ENCODE measurements around the gene SNAP29.
"Not testable (repeated sequence)": the region's sequence is repeated elsewhere in the genome, so short reads cannot be mapped to it uniquely, and the experiment has no call there.

SNAP29 gene

DNA sequence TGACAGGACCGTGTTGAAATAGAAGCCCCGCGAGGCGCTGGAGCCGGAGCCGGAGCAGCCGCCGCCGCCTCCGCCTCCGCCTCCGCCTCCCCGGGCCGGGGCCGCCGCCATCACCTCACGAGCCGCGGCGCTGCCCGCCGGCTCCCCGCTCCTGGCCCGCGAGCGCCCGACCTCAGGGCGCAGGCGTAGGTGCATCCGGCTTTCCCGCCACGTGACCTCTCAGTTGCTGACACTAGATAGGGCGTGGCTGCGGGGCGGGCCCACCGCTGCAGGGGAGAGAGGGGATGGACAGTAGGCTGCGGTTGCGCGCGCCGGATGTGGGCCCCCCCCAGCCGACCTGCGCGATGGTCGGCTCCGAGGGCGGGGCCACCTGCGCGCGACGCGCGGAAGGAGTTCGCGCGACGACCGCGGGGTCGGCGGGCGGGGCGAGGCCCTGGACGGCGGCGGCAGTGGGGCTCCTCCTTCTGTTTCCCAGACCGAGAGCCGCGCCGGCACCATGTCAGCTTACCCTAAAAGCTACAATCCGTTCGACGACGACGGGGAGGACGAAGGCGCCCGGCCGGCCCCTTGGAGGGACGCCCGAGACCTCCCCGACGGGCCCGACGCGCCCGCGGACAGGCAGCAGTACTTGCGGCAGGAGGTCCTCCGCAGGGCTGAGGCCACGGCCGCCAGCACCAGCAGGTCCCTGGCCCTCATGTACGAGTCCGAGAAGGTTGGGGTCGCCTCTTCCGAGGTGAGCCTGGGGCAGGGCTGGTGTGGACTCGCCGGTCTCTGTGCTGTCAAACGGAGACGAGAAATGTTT lies at the start of gene SNAP29, which contains the start of gene PI4KA:
SNAP29 (plus strand) TSS at position 393 of the 802 bp plus-strand sequence; CDS start at position 497, 104 bp downstream.
PI4KA (minus strand) TSS at position 197 of the 802 bp plus-strand sequence; CDS start at position 111, 86 bp downstream.
- peak; percentile 96 to 98 for DNase-seq (ENCODE audit: low read depth in 2 of 2)

DNA sequence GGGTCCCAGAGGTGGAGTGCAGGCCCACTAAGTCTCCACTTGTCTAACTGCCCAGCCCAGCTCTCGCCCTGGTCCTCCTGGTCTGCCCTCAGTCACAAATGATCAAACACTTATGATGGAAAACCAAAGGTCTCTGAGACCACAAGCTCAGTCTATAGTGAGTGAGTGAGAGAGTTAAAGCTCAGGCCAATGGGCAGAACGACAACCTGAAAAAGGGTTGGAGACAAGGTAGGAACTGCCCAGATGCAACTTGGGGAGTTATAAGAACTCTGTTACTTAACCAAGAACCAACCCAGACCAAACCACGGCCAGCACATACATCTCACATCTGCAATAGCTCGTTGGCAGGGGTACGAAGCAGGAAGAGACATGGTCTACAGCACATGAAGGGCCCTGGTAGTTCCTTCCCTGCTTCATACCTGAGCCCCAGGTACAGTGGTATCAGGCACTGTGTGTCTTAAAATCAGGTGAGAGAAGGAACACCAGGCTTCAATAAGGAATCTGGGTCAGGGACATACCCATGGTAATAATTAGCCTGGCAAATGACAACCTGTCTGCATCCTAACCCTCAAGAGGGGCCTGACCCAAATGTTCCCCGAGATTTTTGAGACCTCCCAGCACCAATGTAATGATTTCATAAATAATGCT lies 49.1 kb upstream of the SNAP29 start:
- no peak for DNase-seq (ENCODE audit: low read depth in 2 of 2)

- peak; percentile 4 to 31 for DNase-seq (ENCODE audit: low read depth in 2 of 2)
These were observed 48.2 kb upstream of the SNAP29 start for GRCh38 chr22:20810645-20811044.

GRCh38 chr22:20811171-20811570 lies 47.6 kb upstream of the SNAP29 start:
- DNase-seq (ENCODE audit: low read depth in 2 of 2): no peak

DNA sequence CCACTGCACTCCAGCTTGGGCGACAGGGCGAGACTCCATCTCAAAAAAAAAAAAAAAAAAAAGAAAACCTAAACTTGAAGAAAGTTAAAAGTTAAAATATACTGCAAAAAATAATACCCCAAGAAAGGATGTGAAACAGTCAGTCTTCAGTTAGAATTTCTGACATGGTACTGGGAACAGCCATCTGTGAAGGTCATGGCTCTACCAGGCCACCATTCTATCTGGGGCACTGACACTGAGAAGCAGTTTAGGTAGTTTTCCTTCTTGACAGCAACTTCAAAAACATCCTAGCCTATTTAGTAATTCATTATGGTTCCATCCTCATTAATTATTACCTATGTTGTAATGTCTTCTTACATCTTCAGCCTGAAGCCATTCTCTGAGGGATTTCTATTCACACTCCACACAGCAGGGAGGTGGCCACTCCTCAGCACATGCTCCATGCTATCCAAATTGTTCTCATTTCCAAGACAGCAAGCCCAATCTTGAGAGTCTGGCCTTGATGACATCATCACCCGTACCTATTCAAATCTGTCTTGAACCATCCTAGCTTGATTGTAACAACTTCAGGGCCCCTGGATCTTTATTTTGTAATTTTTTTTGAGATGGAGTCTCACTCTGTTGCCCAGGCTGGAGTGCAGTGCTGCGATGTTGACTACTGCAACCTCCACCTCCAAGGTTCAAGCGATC lies 46.7 kb upstream of the SNAP29 start:
- no peak for DNase-seq (ENCODE audit: low read depth in 2 of 2)

DNA sequence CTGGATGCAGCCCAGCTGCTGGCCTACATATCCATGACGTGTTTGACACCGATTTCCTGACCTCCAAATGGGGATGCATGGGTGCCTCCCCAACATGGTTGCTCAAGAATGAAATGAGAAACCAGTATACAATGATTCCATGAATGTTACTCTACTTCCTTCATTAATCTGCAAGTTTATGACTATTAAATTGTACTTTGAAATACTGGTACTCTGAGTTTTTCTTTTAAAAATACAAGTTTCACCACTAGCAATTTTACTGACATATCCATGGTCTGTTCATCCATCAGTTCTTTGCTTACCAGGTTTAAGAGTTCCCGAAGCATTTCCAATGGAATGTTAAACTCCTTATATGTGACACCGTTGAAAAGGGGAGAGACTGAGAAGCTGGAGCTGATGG lies 45.8 kb upstream of the SNAP29 start:
- DNase-seq (ENCODE audit: low read depth in 2 of 2): no peak

GRCh38 chr22:20814221-20814808 lies 44.5 kb upstream of the SNAP29 start:
- DNase-seq (ENCODE audit: low read depth in 2 of 2): no peak

- no peak for DNase-seq (ENCODE audit: low read depth in 2 of 2)
These were observed 43.2 kb upstream of the SNAP29 start for GRCh38 chr22:20815477-20816050.

GRCh38 chr22:20816559-20816958 lies 42.2 kb upstream of the SNAP29 start:
- DNase-seq (ENCODE audit: low read depth in 2 of 2): no peak

DNA sequence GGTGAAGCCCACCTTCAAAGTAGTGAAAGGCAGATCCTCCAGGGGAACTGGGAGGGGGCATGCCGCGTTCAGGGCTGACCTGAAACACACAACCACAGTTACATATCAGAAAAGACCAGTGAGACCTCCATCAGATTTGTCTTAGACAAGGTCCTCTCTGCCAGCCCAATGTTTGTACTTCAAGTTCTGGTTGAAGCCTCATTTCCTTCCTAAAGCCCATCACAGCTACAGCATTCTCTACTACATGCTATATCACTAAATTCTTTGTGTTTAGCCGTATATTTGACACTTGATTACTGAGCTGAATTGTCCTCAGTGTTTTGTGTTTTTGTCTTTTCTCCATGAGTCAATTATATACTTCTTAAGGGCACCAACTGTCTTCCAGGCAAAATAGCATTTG lies 40.3 kb upstream of the SNAP29 start:
- DNase-seq (ENCODE audit: low read depth in 2 of 2): no peak

DNA sequence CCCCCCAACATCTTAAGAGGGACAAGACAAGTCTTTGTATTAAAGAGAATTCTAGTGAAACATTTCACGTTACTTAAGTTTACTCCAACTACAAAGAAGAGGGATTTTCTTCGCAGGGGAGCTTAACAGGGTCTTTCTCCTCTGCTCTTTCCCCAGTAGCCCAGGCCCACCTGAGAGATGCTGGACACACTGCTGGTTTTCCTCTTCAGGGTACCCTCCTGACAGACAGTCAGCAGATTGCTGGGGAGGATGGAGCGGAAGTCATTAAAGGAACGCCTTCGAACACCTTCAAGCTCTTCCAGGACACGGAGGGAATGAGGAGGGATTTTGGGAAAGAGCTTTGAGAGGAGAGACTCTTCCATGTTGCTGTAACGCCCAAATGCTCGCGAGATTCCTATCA lies 39.3 kb upstream of the SNAP29 start:
- DNase-seq (ENCODE audit: low read depth in 2 of 2): no peak

DNA sequence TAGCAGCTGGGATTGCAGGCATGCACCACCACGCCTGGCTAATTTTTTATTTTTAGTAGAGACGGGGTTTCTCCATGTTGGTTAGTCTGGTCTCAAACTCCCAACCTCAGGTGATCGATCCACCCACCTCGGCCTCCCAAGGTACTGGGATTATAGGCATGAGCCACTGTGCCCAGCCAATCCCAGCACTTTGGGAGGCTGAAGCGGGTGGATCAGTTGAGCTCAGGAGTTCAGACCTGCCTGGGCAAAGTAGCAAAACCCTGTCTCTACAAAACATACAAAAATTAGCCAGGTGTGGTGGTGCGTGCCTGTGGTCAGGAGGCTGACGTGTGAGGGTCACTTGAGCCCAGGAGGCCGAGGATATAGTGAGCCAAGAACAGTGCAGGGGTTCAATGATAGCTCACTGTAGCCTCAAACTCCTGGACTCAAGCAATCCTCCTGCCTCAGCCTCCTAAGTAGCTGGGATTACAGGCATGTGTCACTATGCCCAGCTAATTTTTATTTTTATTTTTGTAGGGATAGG lies 37.0 kb upstream of the SNAP29 start:
- DNase-seq (ENCODE audit: low read depth in 2 of 2): not testable (repeated sequence)

- no peak for DNase-seq (ENCODE audit: low read depth in 2 of 2)
These were observed 36.6 kb upstream of the SNAP29 start for GRCh38 chr22:20822240-20822639.

DNA sequence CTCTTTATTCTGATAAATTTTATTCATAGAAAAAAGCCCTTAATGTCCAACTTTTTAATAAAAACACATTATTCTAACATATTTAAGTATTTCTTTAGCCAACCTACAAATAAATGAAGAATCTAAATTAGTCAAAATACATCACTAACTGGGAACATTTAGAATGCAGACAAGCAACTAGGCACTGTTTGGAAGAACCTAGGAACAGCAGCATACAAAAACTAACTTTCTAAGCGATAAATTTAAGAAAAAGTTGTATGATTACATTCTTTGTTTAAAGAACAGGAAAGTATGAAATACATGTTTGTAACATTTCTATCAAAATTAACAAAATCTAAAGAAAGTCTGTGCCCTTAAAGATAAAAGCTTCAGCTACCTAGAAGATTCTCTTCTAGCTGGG lies 35.5 kb upstream of the SNAP29 start:
- no peak for DNase-seq (ENCODE audit: low read depth in 2 of 2)

DNA sequence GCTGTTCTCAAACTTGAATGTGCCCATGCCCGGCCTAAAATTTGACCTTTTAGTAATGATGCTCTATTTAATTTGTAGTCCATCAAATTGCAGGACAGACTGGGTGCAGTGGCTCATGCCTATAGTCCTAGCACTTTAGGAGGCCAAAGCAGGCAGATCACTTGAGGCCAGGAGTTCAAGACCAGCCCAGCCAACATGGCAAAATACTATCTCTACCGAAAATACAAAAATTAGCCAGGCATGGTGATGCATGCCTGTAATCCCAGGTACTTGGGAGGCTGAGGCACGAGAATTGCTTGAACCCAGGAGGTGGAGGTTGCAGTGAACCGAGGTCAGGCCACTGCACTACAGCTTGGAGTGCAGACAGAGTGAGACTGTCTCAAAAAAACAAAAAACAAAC lies 33.6 kb upstream of the SNAP29 start:
- not testable (repeated sequence) for DNase-seq (ENCODE audit: low read depth in 2 of 2)

DNA sequence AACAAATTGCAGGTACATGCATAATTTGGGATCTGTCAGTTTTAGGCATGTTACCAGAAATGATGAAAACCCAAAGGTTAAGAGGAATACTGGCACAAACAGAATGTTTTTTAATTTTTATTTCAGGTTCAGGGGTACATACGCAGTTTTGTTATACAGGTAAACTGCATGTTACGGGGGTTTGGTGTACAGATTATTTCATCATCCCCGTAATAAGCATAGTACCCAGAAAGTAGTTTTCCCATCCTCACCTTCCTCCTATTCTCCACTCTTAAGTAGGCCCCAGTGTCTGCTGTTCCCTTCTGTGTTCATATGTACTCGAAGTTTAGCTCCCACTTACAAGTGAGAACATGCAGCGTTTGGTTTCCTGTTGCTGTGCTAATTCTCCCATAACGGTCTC lies 33.2 kb upstream of the SNAP29 start:
- no peak for DNase-seq (ENCODE audit: low read depth in 2 of 2)

DNA sequence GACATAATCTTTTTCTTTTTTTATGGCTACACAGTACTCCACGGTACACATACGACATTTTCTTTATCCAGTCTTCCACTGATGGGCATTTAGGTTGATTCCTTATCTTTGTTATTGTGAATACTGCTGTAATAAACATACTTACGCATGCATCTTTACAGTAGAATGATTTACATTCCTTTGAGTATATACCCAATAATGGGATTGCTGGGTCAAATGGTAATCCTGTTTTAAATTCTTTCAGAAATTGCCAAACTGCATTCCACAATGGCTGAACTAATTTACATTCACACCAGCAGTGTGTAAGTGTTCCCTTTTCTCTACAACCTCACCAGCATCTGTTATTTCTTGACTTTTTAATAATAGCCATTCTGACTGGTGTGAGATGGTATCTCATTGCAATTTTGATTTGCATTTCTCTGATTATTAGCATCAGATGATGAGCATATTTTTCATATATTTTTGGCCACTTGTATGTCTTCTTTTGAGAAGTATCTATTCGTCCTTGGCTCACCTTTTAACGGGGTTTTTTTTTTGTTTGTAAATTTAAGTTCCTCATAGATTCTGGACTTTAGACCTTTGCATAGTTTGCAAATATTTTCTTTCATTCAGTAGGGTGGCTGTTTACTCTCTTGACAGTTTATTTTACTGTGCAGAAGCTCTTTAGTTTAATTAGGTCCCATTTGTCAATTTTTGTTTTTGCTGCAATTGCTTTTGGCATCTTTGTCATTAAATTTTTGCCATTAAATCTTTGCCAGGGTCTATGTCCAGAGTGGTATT lies 32.2 kb upstream of the SNAP29 start:
- DNase-seq (ENCODE audit: low read depth in 2 of 2): not testable (repeated sequence)

DNA sequence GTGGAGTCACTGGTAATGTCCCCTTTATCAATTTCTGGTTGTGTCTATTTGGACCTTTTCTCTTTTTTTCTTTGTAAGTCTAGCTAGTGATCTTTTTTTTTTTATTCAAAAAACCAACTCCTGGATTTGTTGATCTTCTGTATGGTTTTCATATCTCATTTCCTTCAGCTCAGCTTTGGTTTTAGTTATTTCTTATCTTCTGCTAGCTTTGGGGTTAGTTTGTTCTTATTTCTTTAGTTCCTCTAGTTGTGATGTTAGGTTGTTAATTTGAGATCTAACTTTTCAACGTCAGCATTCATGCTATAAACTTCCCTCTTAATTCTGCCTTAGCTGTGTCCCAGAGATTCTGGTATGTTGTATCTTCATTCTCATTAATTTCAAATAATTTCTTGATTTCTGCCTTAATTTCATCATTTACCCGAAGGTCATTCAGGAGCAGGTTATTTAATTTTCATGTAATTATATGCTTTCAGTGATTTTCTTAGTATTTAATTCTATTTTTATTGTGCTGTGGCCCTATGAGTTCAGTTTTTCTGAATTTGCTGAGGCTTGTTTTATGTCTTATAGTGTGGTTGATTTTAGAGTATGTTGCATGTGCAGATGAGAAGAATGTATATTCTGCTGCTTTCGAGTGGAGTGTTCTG lies 29.2 kb upstream of the SNAP29 start:
- DNase-seq (ENCODE audit: low read depth in 2 of 2): no peak

DNA sequence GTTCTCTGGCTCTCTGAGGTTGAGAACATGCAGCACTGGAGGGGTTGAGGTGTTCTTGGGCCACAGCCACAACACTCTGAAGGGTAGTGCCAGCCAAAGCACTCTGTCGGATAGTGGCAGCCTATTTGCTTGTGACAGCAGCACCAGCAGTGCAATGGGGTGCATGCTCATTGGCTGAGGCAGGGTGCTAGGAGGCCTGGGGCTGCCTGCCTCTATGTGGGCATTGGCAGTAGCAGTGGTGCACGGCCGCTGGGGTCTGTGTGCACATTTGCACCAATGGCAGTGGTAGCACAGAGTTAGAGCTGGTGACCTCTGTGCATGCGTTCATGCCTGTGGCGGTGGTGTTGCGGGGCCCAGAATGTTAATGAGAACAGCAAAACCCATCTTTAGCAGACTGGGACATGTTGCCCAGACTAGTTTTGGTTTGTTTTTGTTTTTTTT lies 25.6 kb upstream of the SNAP29 start:
- DNase-seq (ENCODE audit: low read depth in 2 of 2): no peak

DNA sequence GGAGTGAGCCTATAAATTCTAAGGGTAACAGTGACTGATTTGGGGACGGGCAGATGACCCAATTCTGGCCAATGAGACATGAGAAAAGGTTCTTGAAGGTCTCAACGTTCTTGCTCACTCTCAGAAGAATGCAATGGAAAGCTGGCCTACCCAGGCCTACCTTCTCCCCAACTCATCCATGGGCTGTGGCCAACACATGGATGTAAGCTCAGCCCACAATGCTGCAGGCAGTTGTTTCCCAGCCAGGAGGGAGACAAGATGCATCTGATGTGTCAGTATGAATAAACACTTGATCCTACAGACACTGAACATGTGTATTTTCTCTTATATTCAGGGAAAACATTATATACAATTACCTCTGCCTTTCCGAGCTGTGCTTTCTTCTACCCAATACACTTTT lies 24.6 kb upstream of the SNAP29 start:
- DNase-seq (ENCODE audit: low read depth in 2 of 2): no peak
